ENCODE results near the gene GJC1. TPM values are rescaled to one million over a fixed set of nuclear protein-coding genes. Genes with fewer than 3 reads are reported as not detected.

GJC1 gene
- total and polyA plus RNA-seq, 9 of the 15 experiments (the other 6 are each of a cell fraction or from before 2014, with no cell fraction given): 0.04 to 1.4 (median 0.18) TPM; not detected in 1

GRCh38 chr17:44759916-44760243 is 70.2 kb downstream of the GJC1 start (continued):
- TF ChIP-seq TCF3 (CRISPR knock-in tag; IDR thresholded peaks at IDR 0.05) (no peak), MAFK (IDR thresholded peaks at IDR 0.05; ENCODE audit: low read length) (no peak), KDM2B (CRISPR knock-in tag; IDR thresholded peaks at IDR 0.05) (no peak), ZNF639 (CRISPR knock-in tag; conservative IDR thresholded peaks at IDR 0.05 in 1 of 2, IDR thresholded peaks at IDR 0.05 in 1 of 2) (no peak), ZNF408 (CRISPR knock-in tag; IDR thresholded peaks at IDR 0.05; ENCODE audit: low read depth) (no peak), ZNF589 (CRISPR knock-in tag; IDR thresholded peaks at IDR 0.05; ENCODE audit: low read depth) (no peak), ZSCAN32 (CRISPR knock-in tag; IDR thresholded peaks at IDR 0.05) (no peak)
- TF ChIP-seq, protein P1, sequence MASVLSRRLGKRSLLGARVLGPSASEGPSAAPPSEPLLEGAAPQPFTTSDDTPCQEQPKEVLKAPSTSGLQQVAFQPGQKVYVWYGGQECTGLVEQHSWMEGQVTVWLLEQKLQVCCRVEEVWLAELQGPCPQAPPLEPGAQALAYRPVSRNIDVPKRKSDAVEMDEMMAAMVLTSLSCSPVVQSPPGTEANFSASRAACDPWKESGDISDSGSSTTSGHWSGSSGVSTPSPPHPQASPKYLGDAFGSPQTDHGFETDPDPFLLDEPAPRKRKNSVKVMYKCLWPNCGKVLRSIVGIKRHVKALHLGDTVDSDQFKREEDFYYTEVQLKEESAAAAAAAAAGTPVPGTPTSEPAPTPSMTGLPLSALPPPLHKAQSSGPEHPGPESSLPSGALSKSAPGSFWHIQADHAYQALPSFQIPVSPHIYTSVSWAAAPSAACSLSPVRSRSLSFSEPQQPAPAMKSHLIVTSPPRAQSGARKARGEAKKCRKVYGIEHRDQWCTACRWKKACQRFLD (CRISPR knock-in tag; IDR thresholded peaks at IDR 0.05): no peak
